NT2/D1 (cell line): Measurements from ENCODE around the gene CD38.
"Not testable (repeated sequence)": the region's sequence is repeated elsewhere in the genome, so short reads cannot be mapped to it uniquely, and the experiment has no call there.

Experiments used
- DNase-seq: peaks from one replicate; pipeline ENCODE4 v3.0.0-alpha.2; 2011; ENCODE audit warnings: low read depth, low spot score
- H3K27me3 ChIP-seq: 2 replicates; pipeline ENCODE4 v1.6.0; 2011; ENCODE audit warnings: mild to moderate bottlenecking; ENCODE audit not compliant: insufficient read length, insufficient read depth
- H3K36me3 ChIP-seq: 2 replicates; pipeline ENCODE4 v1.6.1; 2011; ENCODE audit warnings: mild to moderate bottlenecking, low read length, mixed read lengths; ENCODE audit not compliant: insufficient read depth, insufficient read length
- H3K4me1 ChIP-seq: 2 replicates; pipeline ENCODE4 v1.5.1; 2011; ENCODE audit not compliant: insufficient read depth, insufficient read length
- H3K4me3 ChIP-seq: 2 replicates; pipeline ENCODE4 v1.5.1; 2011; ENCODE audit warnings: low read depth; ENCODE audit not compliant: insufficient read length
- H3K9ac ChIP-seq: 2 replicates; pipeline ENCODE4 v1.6.0; 2011; ENCODE audit warnings: low read depth; ENCODE audit not compliant: insufficient read length
- H3K9me3 ChIP-seq: 2 replicates; pipeline ENCODE4 v1.5.1; 2011; ENCODE audit warnings: mild to moderate bottlenecking, low read length; ENCODE audit not compliant: insufficient read depth
- SUZ12 ChIP-seq: IDR thresholded peaks from 2 replicates; pipeline ENCODE4 v1.6.1; 2011; ENCODE audit not compliant: insufficient read length, insufficient read depth; ENCODE audit errors: extremely low read depth
- YY1 ChIP-seq: IDR thresholded peaks from 2 replicates; pipeline ENCODE4 v1.6.1; 2011; ENCODE audit not compliant: insufficient read length, insufficient read depth
- ZNF274 ChIP-seq: IDR thresholded peaks from 2 replicates; pipeline ENCODE4 v1.6.1; 2011; ENCODE audit warnings: mild to moderate bottlenecking, low read depth, low read length

The CD38 gene

DNA sequence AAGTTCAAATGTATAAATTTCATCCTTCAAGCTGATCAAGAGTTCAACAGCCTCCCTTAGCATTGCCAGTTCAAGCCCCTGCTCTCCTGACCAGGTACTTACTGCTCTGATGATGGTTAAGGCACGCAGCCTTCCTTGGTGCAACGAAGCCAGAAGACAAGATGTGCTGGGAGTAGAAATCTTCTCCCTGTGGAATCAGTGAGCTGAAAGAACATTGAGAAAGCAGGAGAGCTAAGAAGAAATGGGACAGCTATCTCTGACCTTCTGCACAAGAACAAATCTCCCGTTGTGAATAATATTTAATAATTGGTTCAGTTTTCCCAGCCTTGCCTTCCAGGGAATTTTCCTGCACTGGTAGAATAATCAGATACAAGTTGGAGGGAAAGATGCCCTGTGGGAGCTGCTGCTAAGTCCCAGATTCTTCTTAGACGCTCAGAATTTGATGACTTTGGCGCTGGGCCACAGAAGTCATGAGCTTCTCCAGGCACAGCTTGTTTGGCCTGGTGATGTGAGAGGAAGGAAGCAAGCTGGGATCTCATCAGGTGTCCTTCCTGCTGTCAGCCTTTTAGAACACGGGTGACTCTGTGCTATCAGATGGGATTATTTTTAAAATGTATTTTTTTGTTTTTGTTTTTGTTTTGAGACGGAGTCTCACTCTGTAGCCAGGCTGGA is 77.8 kb downstream of the CD38 start:
- Histone ChIP-seq H3K4me3 (no peak overlapping the region), H3K9me3 (no peaks in the 10 kb centered on the region), H3K36me3 (no peaks in the 10 kb centered on the region), H3K9ac (no peak overlapping the region), H3K27me3 (no peaks in the 10 kb centered on the region), H3K4me1 (no peaks in the 10 kb centered on the region)
- TF ChIP-seq SUZ12 (no peak), ZNF274 (no peak), YY1 (no peak)
- no peak for DNase-seq

DNA sequence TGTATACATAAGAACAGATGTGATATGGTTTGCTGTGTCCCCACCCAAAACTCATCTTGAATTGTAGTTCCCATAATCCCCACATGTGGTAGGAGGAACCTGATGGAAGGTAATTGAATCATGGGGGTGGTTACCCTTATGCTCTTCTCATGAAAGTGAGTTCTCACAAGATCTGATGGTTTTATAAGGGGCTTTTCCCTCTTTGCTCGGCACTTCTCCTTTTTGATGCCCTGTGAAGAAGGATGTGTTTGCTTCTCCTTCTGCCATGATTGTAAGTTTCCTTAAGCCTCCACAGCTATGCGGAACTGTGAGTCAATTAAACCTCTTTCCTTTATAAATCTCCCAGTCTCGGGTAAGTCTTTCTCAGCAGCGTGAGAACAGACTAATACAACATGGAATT is 83.1 kb downstream of the CD38 start:
- not testable (repeated sequence) for DNase-seq, H3K9ac ChIP-seq, H3K36me3 ChIP-seq, H3K9me3 ChIP-seq, H3K4me1 ChIP-seq, H3K4me3 ChIP-seq, H3K27me3 ChIP-seq

DNA sequence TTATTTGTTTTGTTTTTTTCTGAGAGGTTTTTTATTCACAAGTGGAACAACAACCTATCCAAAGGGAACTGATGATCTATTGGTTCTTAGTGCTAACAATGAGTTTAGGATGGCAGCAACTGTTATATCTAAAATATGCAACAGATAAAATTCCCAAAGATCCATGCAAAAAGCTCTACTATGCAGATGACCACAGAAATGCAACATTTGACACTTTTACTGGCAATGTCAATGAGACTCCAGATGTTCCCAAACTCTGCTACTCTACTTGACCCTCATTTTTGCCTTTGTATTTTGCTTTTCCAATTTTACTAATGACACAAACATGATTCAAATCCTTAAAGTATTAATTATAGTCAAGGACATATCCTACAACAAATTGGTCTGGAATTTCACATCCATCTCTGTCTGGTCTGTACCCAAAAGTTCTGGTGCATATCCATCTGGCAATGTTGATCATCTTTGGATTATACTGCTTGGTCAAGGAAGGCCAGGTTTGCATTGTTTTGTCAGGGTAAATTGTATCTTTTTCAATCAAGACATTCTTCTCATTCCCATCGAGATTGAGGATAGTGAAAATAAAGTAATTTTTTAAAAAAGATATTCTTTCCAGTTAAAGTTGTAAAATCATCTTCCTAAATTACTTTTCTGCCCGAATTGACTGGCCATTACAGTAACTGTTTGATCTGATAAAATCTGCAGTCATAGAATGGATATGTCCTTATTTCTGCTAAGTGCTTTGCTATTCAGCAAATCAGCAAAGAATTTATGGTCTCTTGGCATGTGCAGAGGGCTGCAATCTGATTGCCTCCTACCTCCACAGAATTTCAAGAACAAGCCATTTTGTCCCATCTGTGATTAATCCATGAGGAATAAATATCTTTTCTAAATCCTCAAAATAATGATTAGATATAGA is 86.8 kb downstream of the CD38 start:
- TF ChIP-seq ZNF274 (no peak), YY1 (no peak), SUZ12 (no peak)

DNA sequence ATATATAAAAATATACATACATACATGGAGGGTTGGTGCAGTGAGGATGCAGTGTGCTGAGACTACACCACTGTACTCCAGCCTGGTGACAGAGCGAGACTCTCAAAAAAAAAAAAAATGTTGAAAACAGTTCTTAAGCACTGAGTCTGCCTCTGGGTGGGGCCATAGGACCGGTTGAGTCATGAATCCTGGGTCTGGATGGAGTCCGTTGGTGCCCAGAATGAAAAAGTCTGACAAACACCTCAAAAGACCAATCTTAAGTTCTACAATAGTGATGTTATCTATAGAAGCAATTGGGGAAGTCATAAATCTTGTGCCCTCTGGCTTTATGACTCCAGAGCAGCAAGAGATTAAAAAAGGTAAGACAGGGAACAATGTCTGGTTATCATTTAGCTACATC is 90.0 kb downstream of the CD38 start:
- H3K4me1 ChIP-seq, result no peaks in the 10 kb centered on the region
- no peaks in the 10 kb centered on the region for H3K36me3 ChIP-seq
- no peak overlapping the region for H3K9ac ChIP-seq
- H3K27me3 ChIP-seq, result no peaks in the 10 kb centered on the region
- no peak overlapping the region for H3K4me3 ChIP-seq
- H3K9me3 ChIP-seq, result no peaks in the 10 kb centered on the region
- no peak for DNase-seq
- TF ChIP-seq SUZ12 (no peak), YY1 (no peak), ZNF274 (no peak)

More for the DNA sequence above, 86.8 kb downstream of the CD38 start:
- Histone ChIP-seq H3K9me3 (no peaks in the 10 kb centered on the region), H3K27me3 (no peaks in the 10 kb centered on the region), H3K36me3 (no peaks in the 10 kb centered on the region), H3K4me1 (no peaks in the 10 kb centered on the region), H3K9ac (no peak overlapping the region), H3K4me3 (no peak overlapping the region)
- no peak for DNase-seq

DNA sequence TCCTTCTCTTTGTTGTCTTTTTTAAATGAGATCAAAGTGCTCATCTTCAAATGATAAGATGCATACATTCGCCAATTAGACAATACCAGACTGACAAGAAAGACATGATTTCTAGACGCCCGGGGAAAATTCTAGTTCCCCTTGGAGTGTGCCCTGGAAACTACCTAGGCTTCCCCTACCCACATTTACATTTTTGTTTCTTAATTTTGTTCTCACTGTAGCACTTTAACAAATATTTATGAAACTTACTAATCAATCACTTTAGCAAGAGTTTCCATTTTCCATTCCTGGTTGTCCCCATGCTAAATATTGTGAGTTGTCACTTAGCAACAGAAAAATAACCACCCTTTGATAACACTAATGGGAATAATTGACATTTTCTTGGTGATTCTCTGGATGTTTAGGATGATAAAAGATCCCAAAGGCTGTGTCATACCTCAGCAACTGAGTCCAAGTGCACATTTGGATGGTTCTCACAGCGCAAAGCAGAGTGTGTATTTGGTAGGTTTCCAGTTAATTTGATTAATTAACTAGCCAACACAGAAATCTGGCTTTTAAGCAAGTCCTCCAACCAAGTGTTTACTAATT is 90.8 kb downstream of the CD38 start:
- Histone ChIP-seq H3K27me3 (no peaks in the 10 kb centered on the region), H3K36me3 (no peaks in the 10 kb centered on the region), H3K9me3 (no peaks in the 10 kb centered on the region), H3K4me1 (no peaks in the 10 kb centered on the region), H3K4me3 (no peak overlapping the region), H3K9ac (no peak overlapping the region)
- DNase-seq, result no peak
- no peak for TF ChIP-seq YY1
- no peak for TF ChIP-seq SUZ12
- TF ChIP-seq ZNF274, result no peak

DNA sequence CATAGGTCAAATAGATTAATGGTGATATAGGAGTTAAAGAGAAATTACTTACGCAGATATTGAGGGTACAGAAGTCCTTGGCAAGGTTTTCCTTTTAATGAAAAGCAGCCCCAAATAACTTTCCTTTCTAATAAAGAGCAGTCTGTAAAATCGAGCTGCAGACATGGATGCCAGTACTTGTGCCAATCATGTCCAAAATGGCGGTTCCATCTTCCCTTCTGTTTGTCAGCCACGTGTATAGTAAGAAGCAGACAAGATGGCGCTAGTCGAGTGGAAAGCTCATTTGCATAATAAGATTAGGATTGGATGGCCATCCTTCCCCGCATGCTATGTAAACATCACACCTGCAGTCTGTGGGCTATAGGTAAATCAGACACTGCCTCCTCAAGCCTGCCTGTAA is 92.0 kb downstream of the CD38 start:
- Histone ChIP-seq H3K9me3 (no peaks in the 10 kb centered on the region), H3K4me3 (no peak overlapping the region), H3K9ac (no peak overlapping the region), H3K27me3 (no peaks in the 10 kb centered on the region), H3K36me3 (no peaks in the 10 kb centered on the region), H3K4me1 (no peaks in the 10 kb centered on the region)
- no peak for DNase-seq
- TF ChIP-seq YY1 (no peak), ZNF274 (no peak), SUZ12 (no peak)

DNA sequence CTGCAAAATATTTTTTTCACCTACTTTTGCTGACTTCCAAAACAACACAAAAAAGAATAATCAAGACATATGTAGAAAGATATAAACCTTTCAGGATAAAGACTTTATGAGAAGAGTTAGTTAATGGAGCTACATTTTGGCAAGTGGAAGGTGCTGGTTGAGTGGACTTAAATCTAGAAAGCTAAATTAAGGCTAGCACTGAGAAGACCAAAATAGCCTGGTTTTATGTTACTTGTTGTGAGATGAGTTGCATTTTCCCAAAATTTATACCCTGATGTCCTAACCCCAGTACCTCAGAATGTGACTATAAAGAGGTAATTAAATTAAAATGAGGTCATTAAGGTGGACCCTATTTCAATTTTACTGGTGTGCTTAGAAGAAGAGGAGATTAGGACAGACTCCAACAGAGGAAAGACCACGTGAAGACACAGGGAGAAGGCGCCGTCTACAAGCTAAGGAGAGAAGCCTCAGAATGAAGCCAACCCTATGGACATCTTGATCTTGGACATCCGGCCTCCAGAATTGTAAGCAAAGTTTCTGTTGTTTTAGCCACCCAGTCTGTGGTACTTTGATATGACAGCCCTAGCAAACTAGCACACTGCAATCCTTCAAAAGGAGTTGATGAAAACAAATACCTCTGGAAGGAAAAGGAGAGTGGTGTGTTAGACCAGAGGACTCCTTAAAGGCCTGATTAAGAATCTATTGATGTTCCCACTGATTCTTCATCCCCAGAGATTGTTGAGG is 93.0 kb downstream of the CD38 start:
- no peak for DNase-seq
- H3K36me3 ChIP-seq, result no peaks in the 10 kb centered on the region
- H3K4me3 ChIP-seq, result no peak overlapping the region
- no peaks in the 10 kb centered on the region for H3K9me3 ChIP-seq
- no peaks in the 10 kb centered on the region for H3K27me3 ChIP-seq
- TF ChIP-seq SUZ12, result no peak
- TF ChIP-seq YY1, result no peak
- no peak for TF ChIP-seq ZNF274
- H3K4me1 ChIP-seq, result no peaks in the 10 kb centered on the region
- no peak overlapping the region for H3K9ac ChIP-seq
